GM18858 (cell line): ENCODE measurements around the gene UBN1.

Source experiments
- ATAC-seq: cut with Tn5 transposase; IDR thresholded peaks from one replicate; pipeline ENCODE4 v1.9.1; 2021; ENCODE audit not compliant: unreplicated experiment

The UBN1 gene

GRCh38 chr16:4859900-4860255 is 12.6 kb downstream of the UBN1 start:
- no peak for ATAC-seq

GRCh38 chr16:4860727-4861342 is 13.6 kb downstream of the UBN1 start:
- no peak for ATAC-seq

GRCh38 chr16:4862639-4863038 is 15.4 kb downstream of the UBN1 start:
- ATAC-seq, result no peak

- ATAC-seq, result no peak
Observed at GRCh38 chr16:4864728-4865127, 17.4 kb downstream of the UBN1 start.

GRCh38 chr16:4865231-4865860 is 18.1 kb downstream of the UBN1 start:
- no peak for ATAC-seq

- ATAC-seq, result no peak
Observed at GRCh38 chr16:4866586-4866985, 19.3 kb downstream of the UBN1 start.

- no peak for ATAC-seq
Observed at GRCh38 chr16:4868026-4868425, 20.7 kb downstream of the UBN1 start.

- no peak for ATAC-seq
Observed at GRCh38 chr16:4868535-4868934, 21.3 kb downstream of the UBN1 start.

GRCh38 chr16:4869147-4869805 is 22.0 kb downstream of the UBN1 start:
- ATAC-seq, result no peak

- ATAC-seq, result no peak
Observed at GRCh38 chr16:4870138-4870671, 22.9 kb downstream of the UBN1 start.

GRCh38 chr16:4871071-4871470 is 23.8 kb downstream of the UBN1 start:
- no peak for ATAC-seq

GRCh38 chr16:4873091-4873490 is 25.8 kb downstream of the UBN1 start:
- no peak for ATAC-seq

GRCh38 chr16:4874666-4875065 is 27.4 kb downstream of the UBN1 start:
- ATAC-seq, result no peak

GRCh38 chr16:4876646-4877379 is 29.5 kb downstream of the UBN1 start:
- no peak for ATAC-seq

- ATAC-seq, result no peak
Observed at GRCh38 chr16:4877380-4877685, 30.1 kb downstream of the UBN1 start.

- no peak for ATAC-seq
Observed at GRCh38 chr16:4879049-4879448, 31.8 kb downstream of the UBN1 start.

- ATAC-seq, result no peak
Observed at GRCh38 chr16:4880006-4880580, 32.8 kb downstream of the UBN1 start.

- no peak for ATAC-seq
Observed at GRCh38 chr16:4882000-4882632, 34.8 kb downstream of the UBN1 start.

- ATAC-seq, result no peak
Observed at GRCh38 chr16:4882633-4883285, 35.5 kb downstream of the UBN1 start.

GRCh38 chr16:4883501-4883900 is 36.2 kb downstream of the UBN1 start:
- ATAC-seq, result no peak
